Measurements from ENCODE around the gene TCEANC.
"Not testable (repeated sequence)": the region's sequence is repeated elsewhere in the genome, so short reads cannot be mapped to it uniquely, and the experiment has no call there.

TCEANC gene

DNA sequence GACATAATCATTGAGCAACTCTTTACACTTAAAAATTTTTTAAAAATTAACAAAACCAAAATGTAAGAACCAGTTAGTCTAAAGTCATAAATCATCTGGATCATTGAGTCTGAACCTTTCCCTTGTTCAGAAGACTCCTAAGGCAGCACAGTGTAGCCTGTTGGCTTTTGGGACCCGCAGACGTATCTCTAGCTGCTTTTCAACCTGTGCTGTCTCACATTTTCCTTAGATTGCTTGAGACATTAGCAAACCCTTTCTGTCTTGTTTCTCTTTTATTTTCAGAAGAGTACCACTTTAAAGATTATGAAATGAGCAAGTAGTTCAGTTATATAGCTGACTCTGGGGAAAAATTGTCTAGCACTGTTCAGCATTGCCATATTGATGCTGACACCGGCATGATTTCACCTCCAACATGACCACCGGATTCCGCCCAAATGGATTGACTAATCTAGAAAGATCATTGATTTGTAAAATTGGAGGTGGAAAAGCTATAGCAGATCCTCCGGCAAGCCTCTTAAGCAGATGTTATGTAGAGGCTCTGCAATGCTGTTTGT is 8.9 kb downstream of the TCEANC start:
- H3K9me3 Mint-ChIP-seq: peaks cover 40% of the 10 kb centered on the region
- no peak for DNase-seq
- H3K27me3 Mint-ChIP-seq (ENCODE audit: low read depth, poor library complexity): peaks cover 2% of the 10 kb centered on the region
- peaks cover 30% of the 10 kb centered on the region for H3K36me3 Mint-ChIP-seq (ENCODE audit: low read depth)
- H3K27ac Mint-ChIP-seq: no peak overlapping the region
- H3K4me1 Mint-ChIP-seq: peaks cover 16% of the 10 kb centered on the region
- H3K4me3 Mint-ChIP-seq: no peak overlapping the region
- TF ChIP-seq, protein P1, sequence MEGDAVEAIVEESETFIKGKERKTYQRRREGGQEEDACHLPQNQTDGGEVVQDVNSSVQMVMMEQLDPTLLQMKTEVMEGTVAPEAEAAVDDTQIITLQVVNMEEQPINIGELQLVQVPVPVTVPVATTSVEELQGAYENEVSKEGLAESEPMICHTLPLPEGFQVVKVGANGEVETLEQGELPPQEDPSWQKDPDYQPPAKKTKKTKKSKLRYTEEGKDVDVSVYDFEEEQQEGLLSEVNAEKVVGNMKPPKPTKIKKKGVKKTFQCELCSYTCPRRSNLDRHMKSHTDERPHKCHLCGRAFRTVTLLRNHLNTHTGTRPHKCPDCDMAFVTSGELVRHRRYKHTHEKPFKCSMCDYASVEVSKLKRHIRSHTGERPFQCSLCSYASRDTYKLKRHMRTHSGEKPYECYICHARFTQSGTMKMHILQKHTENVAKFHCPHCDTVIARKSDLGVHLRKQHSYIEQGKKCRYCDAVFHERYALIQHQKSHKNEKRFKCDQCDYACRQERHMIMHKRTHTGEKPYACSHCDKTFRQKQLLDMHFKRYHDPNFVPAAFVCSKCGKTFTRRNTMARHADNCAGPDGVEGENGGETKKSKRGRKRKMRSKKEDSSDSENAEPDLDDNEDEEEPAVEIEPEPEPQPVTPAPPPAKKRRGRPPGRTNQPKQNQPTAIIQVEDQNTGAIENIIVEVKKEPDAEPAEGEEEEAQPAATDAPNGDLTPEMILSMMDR (IDR thresholded peaks at IDR 0.05): no peak

DNA sequence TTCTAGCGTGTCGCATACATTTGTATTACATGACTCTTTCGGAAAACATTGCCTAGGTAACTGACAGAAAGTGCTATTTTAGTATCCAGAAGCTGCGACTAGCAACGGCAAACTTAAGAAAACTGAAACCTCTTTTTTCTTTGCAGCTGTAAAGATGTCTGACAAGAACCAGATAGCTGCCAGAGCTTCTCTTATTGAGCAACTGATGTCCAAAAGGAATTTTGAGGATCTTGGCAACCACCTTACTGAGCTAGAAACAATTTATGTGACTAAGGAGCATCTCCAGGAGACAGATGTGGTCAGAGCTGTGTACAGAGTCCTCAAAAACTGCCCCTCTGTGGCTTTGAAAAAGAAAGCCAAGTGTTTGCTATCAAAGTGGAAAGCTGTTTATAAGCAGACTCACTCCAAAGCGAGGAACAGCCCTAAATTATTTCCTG is 9.4 kb downstream of the TCEANC start:
- Mint-ChIP-seq H3K4me1 (peaks cover 16% of the 10 kb centered on the region), H3K4me3 (no peak overlapping the region), H3K9me3 (peaks cover 39% of the 10 kb centered on the region), H3K36me3 (ENCODE audit: low read depth) (peaks cover 30% of the 10 kb centered on the region), H3K27ac (no peak overlapping the region), H3K27me3 (ENCODE audit: low read depth, poor library complexity) (peaks cover 2% of the 10 kb centered on the region)
- TF ChIP-seq, protein P1 (IDR thresholded peaks at IDR 0.05): no peak
- DNase-seq: no peak

DNA sequence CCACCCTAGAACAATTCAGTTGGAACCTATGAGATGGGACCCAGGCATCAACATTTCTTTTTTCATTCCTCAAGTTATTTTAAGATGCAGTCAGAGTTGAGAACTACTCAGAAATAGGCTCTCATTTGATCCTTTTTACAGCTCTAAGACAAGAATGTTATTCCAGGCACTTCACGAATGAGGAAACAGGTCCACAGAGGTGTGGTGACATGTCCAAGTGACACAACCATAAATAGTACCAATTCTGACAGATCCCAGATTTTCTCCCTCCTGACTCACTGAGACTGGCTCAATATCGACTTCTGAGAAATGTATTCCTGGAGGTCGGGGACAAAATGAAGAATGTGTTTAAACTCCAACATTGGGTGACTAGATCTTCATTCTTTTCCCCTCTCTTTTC is 11.1 kb downstream of the TCEANC start:
- peaks cover 39% of the 10 kb centered on the region for H3K9me3 Mint-ChIP-seq

DNA sequence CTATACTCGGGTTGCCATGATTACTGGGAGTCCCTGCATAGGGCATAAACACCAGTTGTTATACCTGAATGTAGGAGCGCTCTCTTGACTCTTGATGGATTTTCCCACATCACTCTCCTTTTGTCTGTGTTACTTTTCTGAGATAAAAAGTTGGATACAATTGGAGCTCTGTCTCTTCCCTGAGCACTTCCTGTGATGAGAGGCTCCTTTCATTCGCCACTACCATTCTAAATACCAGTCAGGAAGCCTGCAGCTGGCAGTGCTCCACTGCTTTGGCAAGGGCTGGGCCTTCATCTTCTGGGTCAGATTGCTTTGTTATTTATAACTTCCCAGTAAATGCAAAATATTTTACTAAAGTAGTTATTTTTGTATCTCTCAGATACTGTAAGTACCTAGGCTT is 13.9 kb downstream of the TCEANC start:
- peaks cover 2% of the 10 kb centered on the region for H3K27me3 Mint-ChIP-seq (ENCODE audit: low read depth, poor library complexity)
- H3K36me3 Mint-ChIP-seq (ENCODE audit: low read depth): peaks cover 19% of the 10 kb centered on the region
- TF ChIP-seq, protein P1 (IDR thresholded peaks at IDR 0.05): no peak
- peaks cover 37% of the 10 kb centered on the region for H3K9me3 Mint-ChIP-seq
- H3K4me1 Mint-ChIP-seq: peaks cover 8% of the 10 kb centered on the region
- H3K4me3 Mint-ChIP-seq: no peak overlapping the region
- DNase-seq: no peak
- no peak overlapping the region for H3K27ac Mint-ChIP-seq

More for the DNA sequence above, 11.1 kb downstream of the TCEANC start:
- peaks cover 10% of the 10 kb centered on the region for H3K4me1 Mint-ChIP-seq
- no peak for DNase-seq
- TF ChIP-seq, protein P1 (IDR thresholded peaks at IDR 0.05): no peak
- H3K36me3 Mint-ChIP-seq (ENCODE audit: low read depth): peaks cover 30% of the 10 kb centered on the region
- no peak overlapping the region for H3K27ac Mint-ChIP-seq
- H3K4me3 Mint-ChIP-seq: no peak overlapping the region
- H3K27me3 Mint-ChIP-seq (ENCODE audit: low read depth, poor library complexity): peaks cover 2% of the 10 kb centered on the region

DNA sequence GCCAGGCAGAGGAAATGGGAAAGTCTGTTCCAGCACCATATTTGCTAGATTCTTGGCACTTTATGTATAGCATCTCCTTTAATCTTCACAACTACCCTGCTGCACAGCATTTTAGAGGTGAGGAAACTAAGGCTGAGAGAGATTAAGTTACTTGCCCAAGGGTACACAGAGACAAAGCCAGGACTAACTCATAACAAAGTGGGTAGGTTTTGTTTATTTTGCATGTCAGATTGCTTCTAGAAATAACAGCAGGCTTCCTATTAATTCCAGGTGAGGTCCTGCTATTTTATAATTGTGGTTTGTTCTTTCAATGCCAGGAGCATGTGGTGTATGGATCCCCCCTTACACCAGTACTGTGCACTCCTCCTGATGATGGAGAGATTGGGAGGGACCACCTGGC is 15.0 kb downstream of the TCEANC start:
- Mint-ChIP-seq H3K36me3 (ENCODE audit: low read depth) (peaks cover 15% of the 10 kb centered on the region), H3K4me1 (peaks cover under 1% of the 10 kb centered on the region), H3K27ac (no peak overlapping the region), H3K4me3 (no peak overlapping the region), H3K9me3 (peaks cover 40% of the 10 kb centered on the region), H3K27me3 (ENCODE audit: low read depth, poor library complexity) (peaks cover 2% of the 10 kb centered on the region)
- no peak for DNase-seq
- TF ChIP-seq, protein P1 (IDR thresholded peaks at IDR 0.05): no peak

DNA sequence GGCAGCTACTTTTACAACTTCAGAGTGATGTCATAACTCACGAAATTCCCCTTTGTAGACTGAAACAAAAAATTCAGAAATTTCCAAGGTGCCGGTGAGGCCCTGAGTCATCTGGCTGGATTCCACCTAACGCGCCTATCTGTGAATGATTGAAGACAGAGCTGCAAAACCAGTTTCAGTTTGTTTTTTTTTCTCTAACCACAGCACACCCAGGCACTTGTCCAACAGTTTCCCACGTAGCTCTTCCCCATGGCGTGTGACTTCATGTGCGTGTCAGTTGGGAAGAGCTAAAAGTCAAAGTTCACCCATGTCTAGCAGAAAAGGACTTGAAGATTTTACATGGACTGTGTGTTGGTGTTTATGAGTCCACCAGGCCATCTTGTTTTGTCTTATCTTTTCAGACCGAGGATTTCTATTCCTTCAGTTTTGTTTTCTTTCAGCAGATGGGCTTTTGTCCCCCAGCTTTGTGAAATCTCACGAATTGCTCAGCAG is 16.4 kb downstream of the TCEANC start:
- Mint-ChIP-seq H3K36me3 (ENCODE audit: low read depth) (peaks cover 2% of the 10 kb centered on the region), H3K4me1 (no peaks in the 10 kb centered on the region), H3K27me3 (ENCODE audit: low read depth, poor library complexity) (peaks cover 2% of the 10 kb centered on the region), H3K27ac (no peak overlapping the region), H3K9me3 (peaks cover 33% of the 10 kb centered on the region), H3K4me3 (no peak overlapping the region)
- TF ChIP-seq, protein P1 (IDR thresholded peaks at IDR 0.05): no peak
- no peak for DNase-seq

DNA sequence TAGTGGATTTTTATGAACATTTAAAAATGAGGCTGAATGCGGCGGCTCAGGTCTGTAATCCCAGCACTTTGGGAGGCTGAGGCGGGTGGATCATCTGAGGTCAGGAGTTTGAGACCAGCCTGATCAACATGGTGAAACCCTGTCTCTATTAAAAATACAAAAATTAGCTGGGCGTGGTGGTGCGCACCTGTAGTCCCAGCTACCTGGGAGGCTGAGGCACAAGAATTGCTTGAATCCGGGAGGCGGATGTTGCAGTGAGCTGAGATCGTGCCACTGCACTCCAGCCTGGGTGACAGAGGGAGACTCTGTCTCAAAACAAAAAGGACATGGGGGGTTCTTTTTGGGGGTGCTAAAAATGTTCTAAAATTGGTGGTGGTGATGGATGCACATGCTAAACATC is 16.8 kb downstream of the TCEANC start:
- H3K4me1 Mint-ChIP-seq; H3K27ac Mint-ChIP-seq; H3K4me3 Mint-ChIP-seq; H3K27me3 Mint-ChIP-seq (ENCODE audit: low read depth, poor library complexity); H3K36me3 Mint-ChIP-seq (ENCODE audit: low read depth); DNase-seq: not testable (repeated sequence)
- H3K9me3 Mint-ChIP-seq: peaks cover 33% of the 10 kb centered on the region

Data from nephron progenitor cell (in vitro differentiated cells).